HG03025 (cell line): ENCODE results near the gene FAM184A.

Source experiments
- ATAC-seq: cut with Tn5 transposase; IDR thresholded peaks from one replicate; pipeline ENCODE4 v1.9.1; 2021; ENCODE audit warnings: mild to moderate bottlenecking, moderate library complexity; ENCODE audit not compliant: unreplicated experiment, low FRiP score

FAM184A gene

GRCh38 chr6:119063491-119063890, 15.0 kb downstream of the FAM184A start:
- no peak for ATAC-seq

DNA sequence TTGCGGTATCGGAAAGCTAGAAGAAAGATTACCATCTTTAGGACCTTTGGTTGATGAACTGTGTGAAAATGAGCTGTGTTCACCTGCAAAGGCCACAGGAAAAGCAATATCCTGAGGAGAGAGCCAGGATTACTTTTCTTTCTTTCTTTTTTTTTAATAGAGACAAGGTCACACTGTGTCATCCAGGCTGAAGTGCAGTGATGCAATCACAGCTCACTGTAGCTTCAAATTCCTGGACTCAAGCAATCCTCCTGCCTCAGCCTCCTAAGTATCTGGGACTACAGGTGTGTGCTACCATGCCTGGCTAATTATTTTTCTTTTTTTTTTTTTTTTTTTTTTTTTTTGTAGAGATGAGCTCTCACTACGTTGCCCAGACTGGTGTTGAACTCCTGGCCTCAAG, 17.2 kb downstream of the FAM184A start:
- ATAC-seq, result no peak

DNA sequence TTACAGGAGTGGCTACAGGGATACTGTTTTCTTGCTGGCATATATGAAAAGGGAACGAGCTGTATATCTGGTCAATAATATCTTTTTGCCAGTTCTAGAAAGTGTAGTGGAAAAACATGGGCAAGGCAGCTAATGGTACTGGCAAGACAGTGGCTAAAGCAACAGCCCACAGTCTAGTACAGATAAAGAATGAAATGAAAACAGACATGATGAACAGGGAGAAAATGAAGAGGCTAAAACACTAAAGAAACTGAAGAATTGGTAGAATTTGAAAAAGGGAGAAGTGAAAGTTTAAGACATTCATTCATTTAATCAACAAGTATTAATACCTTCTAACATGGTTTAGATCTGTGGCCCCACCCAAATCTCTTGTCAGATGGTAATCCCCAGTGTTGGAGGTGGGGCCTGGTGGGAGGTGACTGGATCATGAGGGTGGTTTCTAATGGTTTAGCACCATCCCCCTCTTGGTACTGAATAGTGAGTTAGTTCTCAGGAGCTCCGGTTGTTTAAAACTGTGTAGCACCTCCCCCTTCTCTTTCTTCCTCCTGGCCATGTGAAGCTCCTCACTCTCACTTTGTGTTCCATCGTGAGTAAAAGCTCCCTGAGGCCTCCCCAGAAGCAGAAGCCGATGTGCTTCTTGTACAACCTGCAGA, 18.1 kb downstream of the FAM184A start:
- ATAC-seq, result no peak

- no peak for ATAC-seq
Observed at GRCh38 chr6:119055069-119055468, 23.4 kb downstream of the FAM184A start.

DNA sequence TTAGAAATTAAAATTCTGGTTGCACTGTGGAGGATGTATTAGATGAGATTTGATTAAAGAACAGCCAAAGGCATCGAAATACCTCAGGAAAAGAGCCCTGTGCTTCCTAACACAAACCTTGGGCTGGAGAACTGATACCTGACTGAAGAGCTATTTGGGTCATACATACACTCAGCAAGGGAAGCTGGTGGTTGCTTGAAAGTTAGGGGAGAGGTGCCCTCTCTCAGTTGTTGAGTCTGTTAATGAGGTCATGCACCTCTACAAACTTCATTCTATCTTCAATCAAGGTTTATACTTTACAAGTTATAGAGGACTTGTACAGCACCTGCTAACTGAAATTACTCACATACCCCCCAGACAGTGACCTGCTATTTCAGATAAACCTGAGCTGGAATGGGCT, 25.5 kb downstream of the FAM184A start:
- ATAC-seq, result no peak

- no peak for ATAC-seq
Observed at GRCh38 chr6:119052292-119052889, 26.1 kb downstream of the FAM184A start.

DNA sequence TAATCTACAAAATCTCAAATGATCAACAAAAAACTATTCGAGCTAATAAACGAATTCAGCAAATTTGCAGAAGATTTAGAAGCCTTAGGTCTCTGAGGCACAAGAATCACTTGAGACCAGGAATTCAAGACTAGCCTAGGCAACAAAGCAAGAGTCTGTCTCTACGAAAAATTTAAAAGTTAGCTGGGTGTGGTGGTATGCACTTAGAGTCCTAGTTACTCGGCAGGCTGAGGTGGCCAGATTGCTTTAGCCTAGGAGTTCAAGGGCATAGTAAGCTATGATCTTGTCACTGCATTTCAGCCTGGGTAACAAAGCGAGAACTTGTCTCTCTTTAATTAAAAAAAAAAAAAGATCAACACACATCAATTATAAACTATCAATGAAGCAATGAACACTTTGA, 34.2 kb downstream of the FAM184A start:
- no peak for ATAC-seq

GRCh38 chr6:119043783-119044182, 34.7 kb downstream of the FAM184A start:
- peak; percentile 55 for ATAC-seq

- no peak for ATAC-seq
Observed at GRCh38 chr6:119043265-119043664, 35.2 kb downstream of the FAM184A start.

DNA sequence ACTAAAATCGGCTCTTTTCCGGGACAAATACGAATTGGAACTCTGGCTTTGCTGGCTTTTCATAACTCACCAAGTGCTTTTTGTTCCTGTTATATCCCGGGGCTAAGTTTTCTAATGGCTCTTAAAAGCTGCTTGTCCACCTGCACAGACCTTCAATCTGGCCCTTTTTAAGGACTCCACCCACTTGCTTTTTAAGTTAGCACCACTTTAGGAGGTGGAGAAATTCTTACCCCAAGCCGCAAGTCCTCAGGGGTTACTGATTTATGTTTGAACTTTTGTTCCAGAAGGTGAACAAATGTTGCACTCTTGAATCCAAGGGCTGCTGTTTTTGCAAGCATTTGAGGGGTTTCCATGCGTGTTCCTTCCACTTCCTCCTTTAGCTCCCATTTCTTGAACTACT, 37.8 kb downstream of the FAM184A start:
- ATAC-seq, result no peak

- ATAC-seq, result no peak
Observed at GRCh38 chr6:119040229-119040628, 38.2 kb downstream of the FAM184A start.

- no peak for ATAC-seq
Observed at GRCh38 chr6:119037941-119038623, 40.4 kb downstream of the FAM184A start.

- ATAC-seq, result no peak
Observed at GRCh38 chr6:119037264-119037663, 41.2 kb downstream of the FAM184A start.

DNA sequence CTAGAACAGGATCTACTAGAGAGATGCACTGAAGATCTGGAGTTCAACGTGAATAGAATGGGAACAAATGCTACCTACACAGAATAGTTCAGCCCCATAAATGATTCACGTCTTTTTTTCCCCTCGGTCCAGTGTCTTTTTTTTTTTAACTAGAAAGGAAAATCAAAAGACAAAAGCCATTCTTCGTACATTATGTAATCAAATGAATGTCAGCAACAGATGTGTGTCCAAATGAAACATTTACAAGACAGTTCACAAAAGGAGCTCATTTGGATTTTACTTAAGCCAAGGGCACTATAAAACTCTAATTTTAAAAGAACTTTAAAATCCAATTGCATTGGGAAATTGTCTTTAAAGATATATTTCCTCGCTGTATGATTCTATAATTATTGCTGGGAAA, 42.4 kb downstream of the FAM184A start:
- ATAC-seq, result no peak

GRCh38 chr6:119035459-119035858, 43.0 kb downstream of the FAM184A start:
- no peak for ATAC-seq

GRCh38 chr6:119034827-119035458, 43.5 kb downstream of the FAM184A start:
- no peak for ATAC-seq

GRCh38 chr6:119032428-119032827, 46.0 kb downstream of the FAM184A start:
- ATAC-seq, result no peak

DNA sequence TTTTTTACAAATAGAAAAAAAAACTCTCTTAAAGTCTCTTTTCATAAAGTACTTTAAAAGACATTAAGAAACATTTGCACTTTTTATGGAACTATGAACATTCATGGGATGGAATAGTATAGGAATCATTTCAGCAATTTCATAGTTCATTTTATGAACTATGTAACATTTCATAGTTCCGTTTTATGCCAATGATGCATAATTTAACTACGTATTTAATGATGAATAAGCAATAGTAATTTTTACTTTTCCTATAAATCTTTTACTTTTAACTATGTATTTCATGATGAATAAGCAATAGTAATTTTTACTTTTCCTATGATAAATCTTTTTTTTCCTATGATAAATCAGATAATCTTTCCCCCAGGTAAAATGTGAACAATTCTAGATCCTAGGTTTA, 47.7 kb downstream of the FAM184A start:
- no peak for ATAC-seq

GRCh38 chr6:119028091-119028490, 50.4 kb downstream of the FAM184A start:
- no peak for ATAC-seq

GRCh38 chr6:119027465-119027864, 51.0 kb downstream of the FAM184A start:
- no peak for ATAC-seq

DNA sequence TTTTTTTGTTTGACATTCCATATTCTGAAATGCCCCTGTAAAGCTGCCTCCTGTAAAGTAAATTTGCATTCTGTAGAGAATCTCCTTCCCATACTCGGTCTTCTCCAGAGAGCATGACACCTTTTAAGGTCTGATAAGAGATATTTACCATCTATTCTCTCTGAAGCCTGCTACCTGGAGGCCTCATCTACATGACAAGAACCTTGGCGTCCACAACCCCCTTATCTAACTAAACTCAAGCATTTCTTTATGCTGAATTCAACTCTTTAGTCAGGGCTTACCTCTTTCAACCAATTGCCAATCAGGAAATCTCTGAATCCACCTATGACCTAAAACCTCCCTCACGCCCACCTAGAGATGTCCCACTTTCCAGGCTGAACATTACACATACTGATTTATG, 51.6 kb downstream of the FAM184A start:
- no peak for ATAC-seq

DNA sequence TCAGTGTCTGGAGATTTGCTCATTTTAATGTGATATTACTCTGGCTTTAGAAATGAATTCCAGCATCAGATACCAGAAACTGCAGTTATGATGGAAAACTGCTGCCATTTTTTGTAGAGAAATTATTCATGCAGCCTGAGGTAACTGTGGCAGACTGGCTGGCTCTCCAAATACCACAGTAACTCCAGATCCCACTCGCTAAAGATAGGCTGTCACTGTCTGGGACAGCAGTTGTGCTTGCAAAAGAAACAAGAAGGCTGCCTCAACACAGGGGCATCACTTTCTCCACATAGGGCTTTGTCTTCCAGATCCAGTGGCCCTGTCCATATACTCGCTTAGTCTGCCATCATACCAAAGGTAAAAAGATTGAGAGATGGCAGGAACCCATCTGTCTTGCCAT, 52.7 kb downstream of the FAM184A start:
- no peak for ATAC-seq
